Measurements from ENCODE around the gene TTC3.

DNA sequence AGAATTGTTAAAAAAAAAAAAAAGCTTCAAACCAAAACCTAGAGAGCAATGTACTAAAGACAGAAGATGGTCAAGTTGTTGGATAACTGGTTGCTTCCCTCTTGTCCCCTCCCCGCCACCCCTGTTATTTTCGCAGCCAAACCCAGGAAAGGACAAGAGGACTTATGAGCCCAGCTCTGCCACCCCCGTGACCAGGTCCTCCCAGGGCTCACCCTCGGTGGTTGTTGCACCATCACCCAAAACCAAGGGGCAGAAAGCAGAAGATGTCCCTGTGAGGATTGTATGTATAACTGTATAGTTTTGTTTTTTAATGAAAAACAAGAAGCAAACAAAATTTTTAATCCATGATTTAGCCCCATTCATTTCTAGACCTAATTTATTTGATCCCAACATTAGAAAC is 124.7 kb downstream of the TTC3 start:
- TF ChIP-seq POLR2A (IDR thresholded peaks at IDR 0.05) (no peak), POLR2AphosphoS5 (IDR thresholded peaks at IDR 0.05) (no peak)
- TF ChIP-seq, protein P1, sequence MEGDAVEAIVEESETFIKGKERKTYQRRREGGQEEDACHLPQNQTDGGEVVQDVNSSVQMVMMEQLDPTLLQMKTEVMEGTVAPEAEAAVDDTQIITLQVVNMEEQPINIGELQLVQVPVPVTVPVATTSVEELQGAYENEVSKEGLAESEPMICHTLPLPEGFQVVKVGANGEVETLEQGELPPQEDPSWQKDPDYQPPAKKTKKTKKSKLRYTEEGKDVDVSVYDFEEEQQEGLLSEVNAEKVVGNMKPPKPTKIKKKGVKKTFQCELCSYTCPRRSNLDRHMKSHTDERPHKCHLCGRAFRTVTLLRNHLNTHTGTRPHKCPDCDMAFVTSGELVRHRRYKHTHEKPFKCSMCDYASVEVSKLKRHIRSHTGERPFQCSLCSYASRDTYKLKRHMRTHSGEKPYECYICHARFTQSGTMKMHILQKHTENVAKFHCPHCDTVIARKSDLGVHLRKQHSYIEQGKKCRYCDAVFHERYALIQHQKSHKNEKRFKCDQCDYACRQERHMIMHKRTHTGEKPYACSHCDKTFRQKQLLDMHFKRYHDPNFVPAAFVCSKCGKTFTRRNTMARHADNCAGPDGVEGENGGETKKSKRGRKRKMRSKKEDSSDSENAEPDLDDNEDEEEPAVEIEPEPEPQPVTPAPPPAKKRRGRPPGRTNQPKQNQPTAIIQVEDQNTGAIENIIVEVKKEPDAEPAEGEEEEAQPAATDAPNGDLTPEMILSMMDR (IDR thresholded peaks at IDR 0.05), result no peak

Data from prostate gland (tissue), 2 donors.